Measurements from ENCODE around the gene GRM7. TPM values are rescaled to one million over a fixed set of nuclear protein-coding genes. Genes with fewer than 3 reads are reported as not detected.

Gene GRM7
- total RNA-seq, 2 experiments from 2014 or later = not detected

DNA sequence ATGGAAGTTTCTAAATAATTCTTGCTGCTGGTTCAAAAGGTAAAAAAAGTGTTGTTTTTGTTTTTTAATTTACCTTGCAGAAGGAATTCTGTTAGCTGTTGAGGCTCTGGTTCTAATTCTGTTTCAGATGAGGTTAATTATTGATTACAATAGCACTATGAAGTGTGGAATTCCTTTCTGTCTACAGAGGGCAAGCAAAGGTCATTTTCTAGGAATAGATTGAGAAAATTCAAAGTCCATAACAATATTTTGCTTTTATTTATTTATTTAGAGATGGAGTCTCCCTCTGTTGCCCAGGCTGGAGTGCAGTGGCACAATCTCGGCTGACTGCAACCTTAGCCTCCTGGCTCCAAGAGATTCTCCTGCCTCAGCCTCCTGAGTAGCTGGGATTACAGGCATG is 789.6 kb downstream of the GRM7 start:
- no peaks in the 10 kb centered on the region for H3K4me1 Mint-ChIP-seq (ENCODE audit: low read depth)
- intact Hi-C loops (cut with DNase I, micrococcal nuclease) = no loop called here
- POLR2A ChIA-PET = no interaction called here
- ATAC-seq (ENCODE audit: poor library complexity) (no peak), DNase-seq (no peak)
- no peak overlapping the region for H3K4me3 ChIP-seq (ENCODE audit: low read length)
- no peak overlapping the region for H3K27ac Mint-ChIP-seq
- H3K27ac ChIP-seq (ENCODE audit: low read depth in 1 of 2, low read length in 2 of 2) = no peak overlapping the region
- H3K9me3 Mint-ChIP-seq = no peaks in the 10 kb centered on the region
- no peak overlapping the region for H3K4me3 Mint-ChIP-seq
- H3K36me3 Mint-ChIP-seq (ENCODE audit: low read depth) = no peaks in the 10 kb centered on the region
- no peaks in the 10 kb centered on the region for H3K4me1 ChIP-seq (ENCODE audit: insufficient read depth, low read length)
- no peaks in the 10 kb centered on the region for H3K36me3 ChIP-seq (ENCODE audit: insufficient read depth, low read length)
- peaks cover 5% of the 10 kb centered on the region for H3K27me3 Mint-ChIP-seq
- no peak for TF ChIP-seq CTCF (IDR thresholded peaks at IDR 0.05)
- CTCF ChIA-PET = no interaction called here
- no peaks in the 10 kb centered on the region for H3K9me3 ChIP-seq (ENCODE audit: control insufficient read depth in 1 of 2, insufficient read depth in 1 of 2, low read length in 2 of 2)
- H3K27me3 ChIP-seq (ENCODE audit: control insufficient read depth in 1 of 2, insufficient read depth in 2 of 2, low read length in 2 of 2) = no peaks in the 10 kb centered on the region

DNA sequence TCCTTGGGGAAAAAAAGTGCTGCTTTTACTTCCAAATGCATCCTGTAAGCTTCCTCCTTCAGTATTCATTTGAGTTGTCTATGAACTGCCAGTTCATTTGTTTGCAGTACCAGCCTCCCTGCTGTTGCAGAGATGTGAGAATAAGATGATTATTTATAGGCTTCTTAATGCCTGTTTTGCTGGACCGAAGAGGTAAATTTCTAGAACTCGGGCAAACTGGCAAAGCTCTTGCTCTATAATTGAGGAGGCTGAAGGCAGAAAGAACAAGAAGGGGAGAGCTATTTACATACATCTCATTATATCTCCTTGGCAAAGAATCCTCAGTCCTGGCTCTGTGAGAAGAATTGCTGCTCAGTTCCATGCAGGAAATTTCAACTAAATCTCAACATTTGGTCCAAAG is 790.4 kb downstream of the GRM7 start:
- TF ChIP-seq CTCF (IDR thresholded peaks at IDR 0.05) = no peak
- CTCF ChIA-PET = no interaction called here
- H3K27ac Mint-ChIP-seq = no peak overlapping the region
- H3K36me3 ChIP-seq (ENCODE audit: insufficient read depth, low read length) = no peaks in the 10 kb centered on the region
- no peak for ATAC-seq (ENCODE audit: poor library complexity)
- no peaks in the 10 kb centered on the region for H3K36me3 Mint-ChIP-seq (ENCODE audit: low read depth)
- H3K27me3 Mint-ChIP-seq = peaks cover 5% of the 10 kb centered on the region
- H3K27ac ChIP-seq (ENCODE audit: low read depth in 1 of 2, low read length in 2 of 2) = no peak overlapping the region
- intact Hi-C loops (cut with DNase I, micrococcal nuclease) = no loop called here
- POLR2A ChIA-PET = no interaction called here
- no peak overlapping the region for H3K4me3 Mint-ChIP-seq
- no peak overlapping the region for H3K4me3 ChIP-seq (ENCODE audit: low read length)
- peaks cover 0 to 3% of the 10 kb centered on the region in 2 experiments for H3K9me3 ChIP-seq (ENCODE audit: control insufficient read depth in 1 of 2, insufficient read depth in 1 of 2, low read length in 2 of 2)
- no peak for DNase-seq
- H3K9me3 Mint-ChIP-seq = no peaks in the 10 kb centered on the region
- no peaks in the 10 kb centered on the region for H3K4me1 ChIP-seq (ENCODE audit: insufficient read depth, low read length)
- H3K4me1 Mint-ChIP-seq (ENCODE audit: low read depth) = no peaks in the 10 kb centered on the region
- no peaks in the 10 kb centered on the region for H3K27me3 ChIP-seq (ENCODE audit: control insufficient read depth in 1 of 2, insufficient read depth in 2 of 2, low read length in 2 of 2)

- ChIA-PET POLR2A (no interaction called here), CTCF (no interaction called here)
- no peaks in the 10 kb centered on the region for H3K27me3 ChIP-seq (ENCODE audit: control insufficient read depth in 1 of 2, insufficient read depth in 2 of 2, low read length in 2 of 2)
- H3K27ac ChIP-seq (ENCODE audit: low read depth in 1 of 2, low read length in 2 of 2) = no peak overlapping the region
- Mint-ChIP-seq H3K27me3 (peaks cover 5% of the 10 kb centered on the region), H3K9me3 (no peaks in the 10 kb centered on the region), H3K4me3 (no peak overlapping the region), H3K27ac (no peak overlapping the region), H3K36me3 (ENCODE audit: low read depth) (no peaks in the 10 kb centered on the region), H3K4me1 (ENCODE audit: low read depth) (no peaks in the 10 kb centered on the region)
- H3K9me3 ChIP-seq (ENCODE audit: control insufficient read depth in 1 of 2, insufficient read depth in 1 of 2, low read length in 2 of 2) = peaks cover 0 to 3% of the 10 kb centered on the region in 2 experiments
- no peaks in the 10 kb centered on the region for H3K4me1 ChIP-seq (ENCODE audit: insufficient read depth, low read length)
- DNase-seq (no peak), ATAC-seq (ENCODE audit: poor library complexity) (no peak)
- no peak overlapping the region for H3K4me3 ChIP-seq (ENCODE audit: low read length)
- no peak for TF ChIP-seq CTCF (IDR thresholded peaks at IDR 0.05)
- H3K36me3 ChIP-seq (ENCODE audit: insufficient read depth, low read length) = no peaks in the 10 kb centered on the region
- intact Hi-C loops (cut with DNase I, micrococcal nuclease) = loop anchor here in 1 of 2 experiments (2.0 kb wide), 1 partner anchor 33 kb away; no protein-coding TSS in a partner anchor
Measured at GRCh38 chr3:7657214-7658112, 796.5 kb downstream of the GRM7 start.
